ENCODE results near the gene LINC01488.

LINC01488 gene

GRCh38 chr11:69495441-69496201, 14.2 kb downstream of the LINC01488 start:
- no peak for DNase-seq

- DNase-seq = no peak
Measured at GRCh38 chr11:69496202-69496557, 14.7 kb downstream of the LINC01488 start.

GRCh38 chr11:69496631-69497220, 15.3 kb downstream of the LINC01488 start:
- no peak for DNase-seq

GRCh38 chr11:69497221-69497787, 15.8 kb downstream of the LINC01488 start:
- DNase-seq = no peak

GRCh38 chr11:69498614-69499175, 17.2 kb downstream of the LINC01488 start:
- no peak for DNase-seq

- no peak for DNase-seq
Measured at GRCh38 chr11:69499186-69499917, 17.9 kb downstream of the LINC01488 start.

GRCh38 chr11:69499918-69500284, 18.4 kb downstream of the LINC01488 start:
- no peak for DNase-seq

GRCh38 chr11:69500285-69501120, 19.0 kb downstream of the LINC01488 start:
- DNase-seq = no peak

GRCh38 chr11:69501121-69501489, 19.6 kb downstream of the LINC01488 start:
- no peak for DNase-seq

GRCh38 chr11:69501891-69502860, 20.7 kb downstream of the LINC01488 start:
- no peak for DNase-seq

- DNase-seq = no peak
Measured at GRCh38 chr11:69504127-69504526, 22.7 kb downstream of the LINC01488 start.

GRCh38 chr11:69504576-69505335, 23.3 kb downstream of the LINC01488 start:
- DNase-seq = no peak

GRCh38 chr11:69508974-69509373, 27.5 kb downstream of the LINC01488 start:
- no peak for DNase-seq

- no peak for DNase-seq
Measured at GRCh38 chr11:69509381-69509780, 27.9 kb downstream of the LINC01488 start.

GRCh38 chr11:69509846-69510390, 28.5 kb downstream of the LINC01488 start:
- no peak for DNase-seq

GRCh38 chr11:69510471-69511357, 29.3 kb downstream of the LINC01488 start:
- DNase-seq = no peak

GRCh38 chr11:69511358-69512055, 30.0 kb downstream of the LINC01488 start:
- no peak for DNase-seq

- DNase-seq = no peak
Measured at GRCh38 chr11:69512136-69512535, 30.7 kb downstream of the LINC01488 start.
